ENCODE measurements around the gene PLCB4.

PLCB4 gene

DNA sequence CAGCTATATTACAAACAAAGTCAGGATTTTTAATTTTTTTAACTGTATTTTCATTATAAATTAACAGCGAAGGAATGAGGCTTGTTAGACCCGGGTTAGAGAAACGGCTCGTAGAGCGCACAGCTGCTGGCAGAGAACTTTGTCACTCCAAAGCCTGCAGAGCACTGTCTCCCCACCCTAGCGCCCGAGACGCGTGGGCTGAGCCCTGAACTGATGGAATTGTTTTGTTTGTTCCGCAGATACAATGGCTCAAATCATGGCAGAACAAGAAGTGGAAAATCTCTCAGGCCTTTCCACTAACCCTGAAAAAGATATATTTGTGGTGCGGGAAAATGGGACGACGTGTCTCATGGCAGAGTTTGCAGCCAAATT is 446.3 kb downstream of the PLCB4 start:
- no peak overlapping the region for H3K27ac ChIP-seq (ENCODE audit: low read depth, low read length)
- peaks cover 52% of the 10 kb centered on the region for H3K4me1 ChIP-seq (ENCODE audit: control insufficient read depth, insufficient read depth, low read length)
- no peak overlapping the region for H3K9ac ChIP-seq (ENCODE audit: low read length)
- peaks cover 100% of the 10 kb centered on the region for H3K27me3 ChIP-seq (ENCODE audit: control insufficient read depth, insufficient read depth, low read length)
- no peaks in the 10 kb centered on the region for H3K9me3 ChIP-seq (ENCODE audit: control insufficient read depth, insufficient read depth, low read depth, low read length)
- peak overlapping the region; percentile 72 for H3K4me3 ChIP-seq (ENCODE audit: low read depth, low read length)
- H3K36me3 ChIP-seq (ENCODE audit: control insufficient read depth, insufficient read depth, low read length), result no peaks in the 10 kb centered on the region

DNA sequence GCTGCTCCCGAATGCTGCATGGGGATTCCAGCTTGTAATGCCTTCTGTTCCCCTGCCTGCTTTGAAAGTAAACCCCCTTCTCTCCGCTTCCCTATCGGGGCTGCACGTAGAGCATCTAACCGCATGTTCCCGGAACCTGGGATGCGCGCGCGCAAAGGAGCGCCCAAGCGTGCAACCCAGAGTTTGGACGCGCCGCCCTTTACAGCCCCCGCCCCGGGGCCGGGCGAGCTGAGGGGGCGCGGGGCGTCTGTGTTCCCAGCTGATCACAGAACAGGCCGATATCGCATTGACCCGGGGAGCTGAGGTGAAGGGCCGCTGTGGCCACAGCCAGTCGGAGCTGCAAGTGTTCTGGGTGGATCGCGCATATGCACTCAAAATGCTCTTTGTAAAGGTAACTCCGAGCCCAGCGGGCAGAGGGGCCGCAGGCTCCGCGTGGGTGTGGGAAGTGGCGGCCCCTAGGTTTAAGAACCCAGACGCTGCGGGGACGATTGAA is 446.9 kb downstream of the PLCB4 start:
- H3K4me3 ChIP-seq (ENCODE audit: low read depth, low read length), result peak overlapping the region; percentile 72
- no peak overlapping the region for H3K9ac ChIP-seq (ENCODE audit: low read length)
- no peak overlapping the region for H3K27ac ChIP-seq (ENCODE audit: low read depth, low read length)

DNA sequence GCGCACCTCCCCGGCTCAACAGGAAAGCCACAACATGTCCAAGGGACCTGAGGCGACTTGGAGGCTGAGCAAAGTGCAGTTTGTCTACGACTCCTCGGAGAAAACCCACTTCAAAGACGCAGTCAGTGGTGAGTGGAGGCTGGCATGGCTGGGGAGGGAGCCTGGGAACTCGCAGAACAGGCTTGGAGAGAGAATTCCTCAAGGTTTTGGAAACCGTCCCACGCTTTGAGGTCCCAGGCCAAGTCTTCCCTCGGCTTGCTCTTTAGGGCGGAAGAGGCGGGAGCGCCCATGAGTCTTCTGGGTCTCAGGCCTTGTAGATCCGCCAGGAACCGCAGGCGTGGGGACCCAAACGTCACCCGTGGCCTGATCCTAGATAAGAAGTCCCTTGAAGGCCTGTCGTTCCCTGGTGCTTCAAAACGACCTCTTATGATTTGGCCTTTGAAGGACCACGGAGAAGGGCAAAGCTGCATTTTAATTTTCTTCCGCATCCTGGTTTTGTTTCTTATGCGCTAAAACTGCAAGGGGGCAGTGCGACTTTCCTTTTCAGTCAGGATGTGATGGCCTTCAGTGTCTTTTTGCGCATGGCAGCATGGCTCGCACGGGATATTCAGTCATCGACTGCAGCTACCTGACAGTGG is 447.5 kb downstream of the PLCB4 start:
- H3K9me3 ChIP-seq (ENCODE audit: control insufficient read depth, insufficient read depth, low read depth, low read length), result no peaks in the 10 kb centered on the region
- no peak overlapping the region for H3K9ac ChIP-seq (ENCODE audit: low read length)
- H3K36me3 ChIP-seq (ENCODE audit: control insufficient read depth, insufficient read depth, low read length), result no peaks in the 10 kb centered on the region
- peak overlapping the region; percentile 72 for H3K4me3 ChIP-seq (ENCODE audit: low read depth, low read length)
- H3K4me1 ChIP-seq (ENCODE audit: control insufficient read depth, insufficient read depth, low read length), result peaks cover 61% of the 10 kb centered on the region
- peaks cover 100% of the 10 kb centered on the region for H3K27me3 ChIP-seq (ENCODE audit: control insufficient read depth, insufficient read depth, low read length)
- no peak overlapping the region for H3K27ac ChIP-seq (ENCODE audit: low read depth, low read length)

More for the DNA sequence above, 446.9 kb downstream of the PLCB4 start:
- no peaks in the 10 kb centered on the region for H3K36me3 ChIP-seq (ENCODE audit: control insufficient read depth, insufficient read depth, low read length)
- peaks cover 100% of the 10 kb centered on the region for H3K27me3 ChIP-seq (ENCODE audit: control insufficient read depth, insufficient read depth, low read length)
- H3K9me3 ChIP-seq (ENCODE audit: control insufficient read depth, insufficient read depth, low read depth, low read length), result no peaks in the 10 kb centered on the region
- peaks cover 55% of the 10 kb centered on the region for H3K4me1 ChIP-seq (ENCODE audit: control insufficient read depth, insufficient read depth, low read length)

DNA sequence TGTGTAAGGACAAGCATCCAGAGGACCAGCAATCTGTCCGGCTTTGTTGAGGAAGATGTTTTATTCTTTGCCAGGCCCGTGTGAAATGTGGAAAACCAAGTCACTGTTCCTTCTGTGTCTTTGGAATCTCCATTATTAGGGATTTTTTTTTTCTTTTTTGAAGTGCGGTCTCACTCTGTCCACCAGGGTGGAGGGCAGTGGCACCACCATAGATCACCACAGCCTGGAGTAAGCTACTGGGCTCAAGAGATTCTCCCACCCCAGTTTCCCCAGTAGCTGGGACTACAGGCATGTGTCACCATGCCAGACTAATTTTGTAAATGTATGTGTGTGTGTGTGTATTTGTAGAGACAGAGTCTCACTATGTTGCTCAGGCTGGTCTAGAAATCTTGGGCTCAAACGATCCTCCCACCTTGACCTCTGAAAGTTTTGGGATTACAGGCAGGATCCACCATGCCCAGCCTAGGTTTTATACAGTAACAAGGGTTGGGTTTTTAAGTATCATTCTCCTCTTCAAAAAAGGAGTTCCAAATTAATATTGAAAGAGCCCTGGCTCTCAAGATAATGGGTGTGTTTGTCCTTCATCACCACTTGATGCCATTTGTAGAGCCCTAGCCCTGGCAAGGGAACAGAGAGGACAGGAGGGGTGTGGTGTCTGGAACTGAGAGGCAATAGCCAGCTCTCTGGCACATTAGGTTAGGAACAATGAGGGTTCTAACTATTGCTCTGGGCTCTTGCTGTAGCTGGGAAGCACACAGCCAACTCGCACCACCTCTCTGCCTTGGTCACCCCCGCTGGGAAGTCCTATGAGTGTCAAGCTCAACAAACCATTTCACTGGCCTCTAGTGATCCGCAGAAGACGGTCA is 448.6 kb downstream of the PLCB4 start:
- Histone ChIP-seq H3K36me3 (ENCODE audit: control insufficient read depth, insufficient read depth, low read length) (no peaks in the 10 kb centered on the region), H3K27me3 (ENCODE audit: control insufficient read depth, insufficient read depth, low read length) (peaks cover 91% of the 10 kb centered on the region)

DNA sequence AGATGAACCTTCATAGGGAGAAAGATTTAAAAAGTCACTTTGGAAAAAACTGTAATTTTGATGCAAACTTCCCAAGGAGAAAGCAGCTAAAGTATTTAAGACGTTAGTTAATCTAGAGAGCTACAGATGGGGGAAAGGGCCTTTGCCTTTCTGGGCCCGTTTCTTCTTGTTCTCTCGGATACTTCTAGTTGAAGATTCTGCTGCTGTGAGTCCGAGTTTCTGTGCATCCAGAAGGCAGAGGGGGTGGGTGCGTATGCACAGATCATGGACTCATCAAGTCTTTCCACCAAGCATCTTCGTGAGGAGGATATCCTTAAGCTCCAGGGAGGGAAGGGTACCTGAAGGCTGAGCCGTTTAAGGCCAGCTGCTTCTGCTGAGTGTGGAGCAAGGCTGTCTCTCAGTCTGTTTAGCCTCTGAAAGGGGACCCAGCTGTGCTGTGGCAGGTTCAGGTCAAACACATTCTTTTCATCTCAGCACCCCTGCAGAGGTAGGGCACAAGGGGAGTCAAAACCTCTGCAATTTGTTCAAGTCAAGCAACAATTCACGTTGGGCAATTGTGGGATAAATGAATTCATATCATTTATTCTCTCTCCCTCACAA is 449.8 kb downstream of the PLCB4 start:
- H3K9me3 ChIP-seq (ENCODE audit: control insufficient read depth, insufficient read depth, low read depth, low read length), result no peaks in the 10 kb centered on the region
- H3K36me3 ChIP-seq (ENCODE audit: control insufficient read depth, insufficient read depth, low read length), result no peaks in the 10 kb centered on the region
- H3K4me3 ChIP-seq (ENCODE audit: low read depth, low read length), result no peak overlapping the region
- H3K4me1 ChIP-seq (ENCODE audit: control insufficient read depth, insufficient read depth, low read length), result peaks cover 62% of the 10 kb centered on the region
- H3K27me3 ChIP-seq (ENCODE audit: control insufficient read depth, insufficient read depth, low read length), result peaks cover 80% of the 10 kb centered on the region
- H3K9ac ChIP-seq (ENCODE audit: low read length), result no peak overlapping the region
- no peak overlapping the region for H3K27ac ChIP-seq (ENCODE audit: low read depth, low read length)

More for the DNA sequence above, 448.6 kb downstream of the PLCB4 start:
- peaks cover 62% of the 10 kb centered on the region for H3K4me1 ChIP-seq (ENCODE audit: control insufficient read depth, insufficient read depth, low read length)
- H3K9ac ChIP-seq (ENCODE audit: low read length), result no peak overlapping the region
- H3K4me3 ChIP-seq (ENCODE audit: low read depth, low read length), result no peak overlapping the region
- H3K27ac ChIP-seq (ENCODE audit: low read depth, low read length), result no peak overlapping the region
- H3K9me3 ChIP-seq (ENCODE audit: control insufficient read depth, insufficient read depth, low read depth, low read length), result no peaks in the 10 kb centered on the region

DNA sequence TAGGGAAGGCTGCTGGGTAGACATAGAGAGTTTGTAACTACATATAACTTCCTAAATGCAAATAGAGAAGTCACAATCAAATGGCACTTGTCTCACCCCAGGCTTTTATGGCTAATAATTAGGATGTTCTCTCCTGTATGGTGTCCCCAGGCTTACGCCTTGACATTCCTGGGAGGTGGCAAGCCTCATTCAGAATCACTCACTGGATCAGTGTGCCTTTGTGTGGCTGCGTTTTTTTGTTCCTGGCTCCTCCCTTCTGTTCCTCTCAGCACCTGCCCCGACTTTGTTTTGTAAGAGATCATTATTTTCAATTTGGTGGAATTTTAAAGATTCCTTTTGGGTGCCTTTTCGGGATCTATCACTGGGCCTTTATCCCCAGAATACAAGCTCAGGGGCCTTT is 451.2 kb downstream of the PLCB4 start:
- peaks cover 66% of the 10 kb centered on the region for H3K27me3 ChIP-seq (ENCODE audit: control insufficient read depth, insufficient read depth, low read length)
- peaks cover 53% of the 10 kb centered on the region for H3K4me1 ChIP-seq (ENCODE audit: control insufficient read depth, insufficient read depth, low read length)
- no peaks in the 10 kb centered on the region for H3K36me3 ChIP-seq (ENCODE audit: control insufficient read depth, insufficient read depth, low read length)
- H3K4me3 ChIP-seq (ENCODE audit: low read depth, low read length), result no peak overlapping the region
- no peaks in the 10 kb centered on the region for H3K9me3 ChIP-seq (ENCODE audit: control insufficient read depth, insufficient read depth, low read depth, low read length)
- no peak overlapping the region for H3K9ac ChIP-seq (ENCODE audit: low read length)
- no peak overlapping the region for H3K27ac ChIP-seq (ENCODE audit: low read depth, low read length)

DNA sequence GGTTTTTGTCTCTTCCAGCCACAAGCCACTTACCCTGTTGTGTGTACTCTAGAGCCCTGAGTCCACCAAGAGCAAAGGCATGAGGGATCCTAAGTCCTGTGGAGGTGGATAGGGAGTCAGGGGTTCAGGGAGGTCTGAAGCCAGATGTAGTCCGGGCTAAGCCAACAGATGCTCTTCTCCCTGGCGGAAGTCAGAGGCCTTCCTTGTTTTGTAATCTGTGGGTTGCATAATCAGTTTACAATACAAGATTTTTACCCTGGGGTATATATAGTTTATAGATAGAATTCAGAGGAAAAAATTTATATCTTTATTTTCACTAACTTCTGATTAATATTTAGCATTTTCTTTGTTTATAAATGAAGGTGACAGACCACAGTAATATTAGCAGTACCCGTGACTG is 454.7 kb downstream of the PLCB4 start:
- Histone ChIP-seq H3K4me3 (ENCODE audit: low read depth, low read length) (no peak overlapping the region), H3K4me1 (ENCODE audit: control insufficient read depth, insufficient read depth, low read length) (peaks cover 23% of the 10 kb centered on the region), H3K36me3 (ENCODE audit: control insufficient read depth, insufficient read depth, low read length) (no peaks in the 10 kb centered on the region), H3K27ac (ENCODE audit: low read depth, low read length) (no peak overlapping the region), H3K27me3 (ENCODE audit: control insufficient read depth, insufficient read depth, low read length) (peaks cover 30% of the 10 kb centered on the region), H3K9ac (ENCODE audit: low read length) (no peak overlapping the region), H3K9me3 (ENCODE audit: control insufficient read depth, insufficient read depth, low read depth, low read length) (no peaks in the 10 kb centered on the region)

Measured in HUES6 (cell line).